ELR (cell line): ENCODE data around the gene CELA2A.
"Not testable (repeated sequence)": the region's sequence is repeated elsewhere in the genome, so short reads cannot be mapped to it uniquely, and the experiment has no call there.

ENCODE experiments used
- DNase-seq: peaks from one replicate; pipeline ENCODE4 v3.0.0-alpha.2; 2015; ENCODE audit warnings: low read depth

Gene CELA2A

GRCh38 chr1:15468145-15468544 is 11.6 kb downstream of the CELA2A start:
- no peak for DNase-seq

DNA sequence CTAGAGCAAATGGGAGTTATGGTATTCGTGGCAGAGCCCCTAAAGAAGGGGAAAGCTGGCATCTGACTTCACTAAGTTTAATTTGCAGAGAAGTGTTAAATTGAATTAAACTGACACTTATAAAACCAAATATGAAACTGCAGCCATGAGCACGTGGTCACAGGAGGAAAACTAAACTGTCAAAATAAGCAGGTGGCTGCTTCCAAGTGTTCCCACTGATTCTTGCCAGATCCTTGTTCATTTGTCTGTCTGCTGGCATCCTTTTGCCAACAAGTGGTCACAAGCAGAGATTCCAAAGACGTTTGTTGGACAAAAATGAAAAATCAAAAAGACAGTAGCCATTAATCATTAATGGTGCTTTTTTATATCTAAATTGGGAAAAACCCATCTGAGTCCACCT is 12.8 kb downstream of the CELA2A start:
- DNase-seq = no peak

- not testable (repeated sequence) for DNase-seq
These were observed 13.4 kb downstream of the CELA2A start for GRCh38 chr1:15469821-15470448.

- DNase-seq = not testable (repeated sequence)
These were observed 14.5 kb downstream of the CELA2A start for GRCh38 chr1:15471067-15471466.

DNA sequence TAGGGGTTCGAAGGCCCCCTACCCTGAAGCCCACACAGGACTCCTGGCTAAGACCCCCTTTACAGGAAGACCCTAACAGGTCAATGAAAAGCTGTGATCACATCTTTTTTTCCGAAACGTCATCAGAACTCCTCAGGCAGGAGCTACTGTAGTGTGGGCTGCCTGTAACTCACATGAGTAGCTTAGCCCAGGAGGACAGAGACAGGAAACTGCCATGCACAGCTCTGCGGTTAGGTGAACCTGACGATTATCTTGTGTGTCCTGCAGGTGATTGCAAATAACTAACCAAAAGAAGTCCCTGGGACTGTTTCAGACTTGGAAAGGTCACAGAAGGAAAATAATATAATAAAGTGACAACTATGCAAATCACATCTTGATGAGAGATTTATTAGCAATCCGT is 15.2 kb downstream of the CELA2A start:
- DNase-seq = not testable (repeated sequence)

DNA sequence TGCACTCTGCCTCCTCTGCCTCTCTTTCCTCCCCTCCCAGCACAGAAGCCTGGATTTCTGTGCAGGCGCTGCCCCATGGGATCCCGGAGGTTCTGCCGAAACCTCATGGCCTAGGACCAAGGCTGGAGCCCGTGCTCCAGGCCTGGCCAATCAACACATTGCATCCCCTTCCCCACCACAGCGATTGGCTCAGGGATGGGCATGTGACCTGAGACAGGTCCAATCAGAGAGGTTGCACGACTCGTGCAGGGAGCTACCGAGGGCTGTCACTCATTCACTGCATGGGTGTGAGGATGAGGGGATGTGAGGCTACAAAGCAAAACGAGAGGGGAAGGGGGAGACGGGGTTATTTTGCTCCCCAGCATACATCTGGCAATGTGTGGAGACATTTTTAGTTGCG is 16.1 kb downstream of the CELA2A start:
- DNase-seq = no peak

DNA sequence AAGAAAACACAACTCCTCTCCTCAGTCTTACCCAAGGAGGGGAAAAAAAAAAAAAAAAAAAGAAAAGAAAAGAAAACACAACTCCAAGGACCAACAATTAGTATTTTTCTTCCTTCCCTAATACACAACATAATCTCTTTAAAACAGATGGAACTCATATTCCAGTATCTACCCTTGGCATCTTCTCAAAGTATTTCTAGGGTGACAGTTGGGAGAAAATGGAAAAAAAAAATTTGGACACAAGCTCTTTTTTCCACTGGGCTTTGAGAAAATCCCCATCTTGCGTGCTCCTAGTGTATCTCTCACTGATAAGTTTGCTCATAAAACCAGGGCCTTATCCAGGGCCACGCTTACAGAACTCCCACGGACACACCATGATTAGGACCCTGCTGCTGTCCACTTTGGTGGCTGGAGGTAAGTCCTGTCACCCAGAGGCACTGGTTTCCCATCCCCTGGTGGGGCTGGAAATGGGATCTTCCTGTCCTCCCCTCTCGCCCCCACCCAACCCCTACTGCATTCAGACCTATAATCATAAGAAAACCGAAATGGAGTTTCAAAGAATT is 19.3 kb downstream of the CELA2A start, which contains the start of gene CELA2B:
Gene CELA2B (plus strand): TSS at position 353 of the 563 bp plus-strand sequence. CDS start 22 bp downstream, at position 375.
- DNase-seq = no peak

- DNase-seq = no peak
These were observed 20.4 kb downstream of the CELA2A start for GRCh38 chr1:15476927-15477326.

GRCh38 chr1:15477646-15478212 is 21.2 kb downstream of the CELA2A start:
- no peak for DNase-seq

DNA sequence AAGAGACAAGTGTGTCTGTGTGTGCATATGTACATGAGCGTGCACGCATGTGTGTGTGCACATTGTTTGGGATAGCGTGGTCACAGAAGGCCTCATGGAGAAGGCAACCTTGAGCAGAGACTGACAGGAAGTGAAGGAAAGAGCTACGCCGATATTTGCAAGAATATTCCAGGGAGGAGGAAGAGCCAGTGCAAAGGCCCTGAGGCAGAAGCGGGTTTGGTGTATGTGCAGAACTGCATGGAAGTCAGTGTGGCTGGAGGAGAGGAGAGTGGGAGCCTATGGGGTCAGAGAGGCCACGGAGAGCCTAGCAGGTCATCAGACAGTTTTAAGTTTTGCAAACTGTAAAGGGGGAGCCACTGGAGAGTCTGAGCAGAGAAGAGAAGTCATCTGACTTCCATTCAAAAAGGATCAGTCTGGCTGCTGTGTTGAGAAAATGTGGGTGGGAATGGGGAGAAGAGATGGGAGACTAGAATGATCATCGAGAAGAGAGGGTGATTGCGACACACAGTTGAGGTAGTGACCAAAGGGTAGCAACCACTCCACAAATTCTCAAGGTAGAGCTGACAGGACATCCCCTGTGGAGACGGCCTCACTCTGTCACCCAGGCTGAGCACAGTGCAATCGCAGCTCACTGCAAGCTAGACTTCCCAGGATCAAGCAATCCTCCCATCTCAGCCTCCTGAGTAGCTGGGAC is 23.3 kb downstream of the CELA2A start:
- no peak for DNase-seq

- not testable (repeated sequence) for DNase-seq
These were observed 25.9 kb downstream of the CELA2A start for GRCh38 chr1:15482455-15482854.

DNA sequence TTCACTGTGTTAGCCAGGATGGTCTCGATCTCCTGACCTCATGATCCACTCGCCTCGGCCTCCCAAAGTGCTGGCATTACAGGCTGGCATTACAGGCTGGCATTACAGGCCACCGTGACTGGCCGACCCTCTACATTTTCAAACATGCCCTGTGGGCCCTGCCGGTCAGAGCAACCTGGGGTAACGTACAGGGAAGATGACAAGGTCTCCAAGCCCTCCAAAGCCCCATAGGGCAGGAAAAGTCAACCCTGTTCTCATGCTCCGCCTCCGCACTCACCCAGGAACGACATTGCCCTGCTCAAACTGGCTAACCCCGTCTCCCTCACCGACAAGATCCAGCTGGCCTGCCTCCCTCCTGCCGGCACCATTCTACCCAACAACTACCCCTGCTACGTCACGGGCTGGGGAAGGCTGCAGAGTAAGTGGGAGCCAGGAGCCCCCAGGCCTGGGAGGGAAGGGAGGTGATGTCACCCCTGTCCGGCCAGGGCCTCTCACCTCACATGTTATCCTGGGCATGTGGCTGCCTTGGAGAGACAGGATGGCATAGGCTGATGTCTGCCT is 26.5 kb downstream of the CELA2A start:
- not testable (repeated sequence) for DNase-seq

- DNase-seq = no peak
These were observed 27.4 kb downstream of the CELA2A start for GRCh38 chr1:15483971-15484370.

DNA sequence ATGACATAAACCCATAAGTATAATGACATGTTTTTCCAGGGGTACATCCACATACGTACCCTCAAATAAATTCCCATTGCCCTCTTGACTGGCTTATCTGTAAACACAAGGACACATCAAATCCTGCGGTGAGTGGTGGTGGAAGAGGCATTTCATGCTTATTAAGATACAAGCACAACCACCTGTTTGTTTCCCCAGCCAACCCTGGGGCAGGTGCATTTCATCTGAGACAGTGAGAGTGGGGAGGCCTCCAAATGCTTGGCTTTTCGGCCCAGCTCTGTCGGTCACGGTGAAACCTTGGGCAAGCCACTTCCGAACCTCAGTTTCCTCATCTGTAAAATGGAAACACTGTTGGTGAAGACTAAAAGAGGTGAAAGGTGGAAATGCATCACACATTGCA is 27.9 kb downstream of the CELA2A start:
- DNase-seq = not testable (repeated sequence)

GRCh38 chr1:15485636-15486035 is 29.1 kb downstream of the CELA2A start:
- DNase-seq = no peak

- not testable (repeated sequence) for DNase-seq
These were observed 30.5 kb downstream of the CELA2A start for GRCh38 chr1:15486844-15487610.

GRCh38 chr1:15488371-15488770 is 31.8 kb downstream of the CELA2A start:
- DNase-seq = no peak

- DNase-seq = no peak
These were observed 32.7 kb downstream of the CELA2A start for GRCh38 chr1:15489052-15489736.

GRCh38 chr1:15491010-15491409 is 34.5 kb downstream of the CELA2A start:
- DNase-seq = peak; percentile 54

GRCh38 chr1:15492596-15492995 is 36.1 kb downstream of the CELA2A start:
- no peak for DNase-seq

- no peak for DNase-seq
These were observed 37.4 kb downstream of the CELA2A start for GRCh38 chr1:15493869-15494390.
